Activated naive CD4-positive, alpha-beta T cell treated with anti-CD3 and anti-CD28 coated beads for 36 hours (primary cell): ENCODE measurements around the gene PLCL2. TPM values are rescaled to one million over a fixed set of nuclear protein-coding genes. Genes with fewer than 3 reads are reported as not detected.
A peak's percentile ranks its signal among the peaks of the same experiment; 100 is the strongest.

Experiments used
- CTCF ChIA-PET: fragments of 350-600 bp; sonication (Branson Sonifier 250); formaldehyde crosslinking; loops from one replicate; lab custom pipeline; 2021; ENCODE audit warnings: antibody characterized with exemption; lab: Charles Lee
- DNase-seq: peaks from one replicate; pipeline ENCODE4 v3.0.0-alpha.2; 2020
- H3K27ac Mint-ChIP-seq: one replicate; pipeline ENCODE4 v1.8.0; 2021; ENCODE audit warnings: mild to moderate bottlenecking, mixed read lengths
- H3K27me3 Mint-ChIP-seq: one replicate; pipeline ENCODE4 v1.8.0; 2021; ENCODE audit warnings: low read depth, mixed read lengths
- H3K36me3 Mint-ChIP-seq: one replicate; pipeline ENCODE4 v1.8.0; 2021; ENCODE audit warnings: low read depth, mixed read lengths
- H3K4me1 Mint-ChIP-seq: one replicate; pipeline ENCODE4 v1.8.0; 2021; ENCODE audit warnings: low read depth, mixed read lengths
- H3K4me3 Mint-ChIP-seq: one replicate; pipeline ENCODE4 v1.8.0; 2021; ENCODE audit warnings: mild to moderate bottlenecking, moderate library complexity, mixed read lengths
- H3K9me3 Mint-ChIP-seq: one replicate; pipeline ENCODE4 v1.8.0; 2021; ENCODE audit warnings: mixed read lengths
- intact Hi-C: fragments of 100-400 bp; cut with micrococcal nuclease; formaldehyde crosslinking; loops from one replicate; pipeline ENCODE4 v1.15.1; 2023
- total RNA-seq, 2 experiments: library from RNA; stranded (reverse); gene quantifications; one replicate each; pipeline ENCODE4 v1.2.3, GENCODE V29; 2021

Gene PLCL2
- total RNA-seq, 2 experiments from 2014 or later = 19.9 to 20.5 TPM

- no peak for DNase-seq
- Mint-ChIP-seq H3K4me3 (no peak overlapping the region), H3K27me3 (no peaks in the 10 kb centered on the region), H3K9me3 (no peaks in the 10 kb centered on the region), H3K36me3 (peaks cover 51% of the 10 kb centered on the region), H3K4me1 (peaks cover 38% of the 10 kb centered on the region), H3K27ac (no peak overlapping the region)
- CTCF ChIA-PET = interaction anchor here (0.6 kb wide), 1 partner anchor 439 kb away, joined by 4 read pairs; no protein-coding TSS in a partner anchor
- intact Hi-C loops = no loop called here
Measured at GRCh38 chr3:17078926-17079465, 194.2 kb downstream of the PLCL2 start.

- Mint-ChIP-seq H3K27ac (no peak overlapping the region), H3K36me3 (peaks cover 53% of the 10 kb centered on the region), H3K4me3 (no peak overlapping the region), H3K4me1 (peaks cover 28% of the 10 kb centered on the region), H3K27me3 (no peaks in the 10 kb centered on the region), H3K9me3 (no peaks in the 10 kb centered on the region)
- intact Hi-C loops = no loop called here
- CTCF ChIA-PET = interaction anchor here (0.6 kb wide), 1 partner anchor 15 kb away, joined by 3 read pairs; no protein-coding TSS in a partner anchor
- peak; percentile 8 for DNase-seq
Measured at GRCh38 chr3:17079933-17080332, 195.2 kb downstream of the PLCL2 start.

DNA sequence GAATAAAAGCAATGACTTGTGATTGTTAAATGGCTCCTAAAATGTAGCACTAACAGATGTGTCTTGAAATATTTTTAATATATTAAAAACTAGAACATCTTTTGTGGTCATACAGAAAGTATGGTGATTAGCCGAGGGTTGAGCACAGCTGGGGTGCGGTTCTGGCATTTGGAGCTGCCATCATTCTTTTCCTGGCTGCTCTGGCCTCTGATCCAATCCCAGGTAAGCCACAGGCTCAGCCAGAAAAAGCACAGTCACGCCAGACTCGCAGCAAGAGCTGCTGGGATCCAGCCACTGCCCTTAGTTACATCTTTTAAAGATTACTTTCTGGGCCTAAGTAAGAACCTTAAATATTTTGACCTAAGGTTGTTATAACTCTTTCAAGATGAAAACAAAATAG is 196.8 kb downstream of the PLCL2 start:
- Mint-ChIP-seq H3K27me3 (no peaks in the 10 kb centered on the region), H3K4me1 (peaks cover 30% of the 10 kb centered on the region), H3K36me3 (peaks cover 51% of the 10 kb centered on the region), H3K9me3 (no peaks in the 10 kb centered on the region), H3K27ac (no peak overlapping the region), H3K4me3 (no peak overlapping the region)
- DNase-seq = no peak
- CTCF ChIA-PET = no interaction called here
- intact Hi-C loops = no loop called here

- no peaks in the 10 kb centered on the region for H3K27me3 Mint-ChIP-seq
- peaks cover 39% of the 10 kb centered on the region for H3K36me3 Mint-ChIP-seq
- intact Hi-C loops = no loop called here
- DNase-seq = no peak
- H3K4me1 Mint-ChIP-seq = peaks cover 31% of the 10 kb centered on the region
- H3K4me3 Mint-ChIP-seq = no peak overlapping the region
- no peaks in the 10 kb centered on the region for H3K9me3 Mint-ChIP-seq
- CTCF ChIA-PET = no interaction called here
- H3K27ac Mint-ChIP-seq = no peak overlapping the region
Measured at GRCh38 chr3:17087509-17087908, 202.8 kb downstream of the PLCL2 start.

DNA sequence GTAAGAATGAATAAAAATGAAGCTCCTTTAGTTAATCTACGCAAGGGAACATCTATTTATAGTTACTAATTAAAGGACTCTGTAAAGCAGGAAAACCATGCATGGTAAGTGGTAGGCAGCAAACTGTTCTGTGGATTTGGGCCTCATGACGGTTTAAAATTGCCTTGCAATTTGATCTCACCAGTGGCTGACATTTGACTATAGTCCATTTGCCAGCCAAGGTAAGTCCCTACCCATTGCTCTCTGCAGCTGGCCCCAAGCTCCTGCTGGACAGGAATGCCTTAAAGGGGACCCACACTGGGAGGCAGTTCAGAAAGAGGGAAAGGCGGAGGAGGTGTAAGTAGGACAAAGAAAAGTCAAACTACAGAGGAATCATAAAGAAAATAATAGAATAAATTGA is 203.3 kb downstream of the PLCL2 start:
- H3K27me3 Mint-ChIP-seq = no peaks in the 10 kb centered on the region
- no peaks in the 10 kb centered on the region for H3K9me3 Mint-ChIP-seq
- CTCF ChIA-PET = interaction anchor here (0.6 kb wide), 1 partner anchor 12 kb away, joined by 3 read pairs; no protein-coding TSS in a partner anchor
- peaks cover 31% of the 10 kb centered on the region for H3K4me1 Mint-ChIP-seq
- H3K4me3 Mint-ChIP-seq = no peak overlapping the region
- H3K36me3 Mint-ChIP-seq = peaks cover 38% of the 10 kb centered on the region
- DNase-seq = no peak
- H3K27ac Mint-ChIP-seq = no peak overlapping the region
- intact Hi-C loops = no loop called here

DNA sequence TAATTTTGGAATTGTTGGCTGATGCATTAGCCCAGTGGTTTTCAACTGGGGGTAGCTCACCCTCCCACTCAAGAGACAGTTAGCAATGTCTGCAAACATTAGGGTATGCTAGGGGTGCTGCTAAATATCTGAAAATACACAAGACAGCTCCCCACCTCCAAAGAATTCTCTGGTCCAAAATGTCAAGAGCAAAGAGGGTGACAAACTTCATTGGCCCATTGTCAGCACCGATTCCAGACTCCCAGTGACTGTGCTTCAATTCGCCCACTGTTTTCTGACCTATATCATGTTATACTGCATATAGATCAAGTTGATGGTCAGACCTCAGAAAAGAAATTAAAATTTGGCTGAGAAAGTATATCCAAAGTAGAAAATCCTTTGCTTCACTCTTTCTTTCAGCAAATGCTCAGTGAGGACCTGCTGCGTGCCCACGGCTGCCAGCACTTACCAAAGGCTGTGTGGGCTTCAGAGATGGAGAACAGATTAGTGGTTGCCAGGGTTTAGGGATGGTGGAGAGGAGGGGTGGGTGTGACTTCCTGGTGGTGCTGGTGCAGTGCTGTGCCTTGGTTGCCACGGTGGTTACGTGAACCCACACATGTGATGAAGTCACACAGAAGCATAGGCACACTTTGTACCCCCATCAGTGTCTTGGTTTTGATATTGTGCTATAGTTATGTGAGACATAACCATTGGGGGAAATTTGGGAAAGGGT is 204.0 kb downstream of the PLCL2 start:
- peaks cover 31% of the 10 kb centered on the region for H3K4me1 Mint-ChIP-seq
- no peaks in the 10 kb centered on the region for H3K27me3 Mint-ChIP-seq
- H3K4me3 Mint-ChIP-seq = no peak overlapping the region
- no peaks in the 10 kb centered on the region for H3K9me3 Mint-ChIP-seq
- intact Hi-C loops = no loop called here
- no peak overlapping the region for H3K27ac Mint-ChIP-seq
- no peak for DNase-seq
- H3K36me3 Mint-ChIP-seq = peaks cover 32% of the 10 kb centered on the region
- CTCF ChIA-PET = interaction anchor here (0.6 kb wide), 1 partner anchor 13 kb away, joined by 3 read pairs; no protein-coding TSS in a partner anchor

DNA sequence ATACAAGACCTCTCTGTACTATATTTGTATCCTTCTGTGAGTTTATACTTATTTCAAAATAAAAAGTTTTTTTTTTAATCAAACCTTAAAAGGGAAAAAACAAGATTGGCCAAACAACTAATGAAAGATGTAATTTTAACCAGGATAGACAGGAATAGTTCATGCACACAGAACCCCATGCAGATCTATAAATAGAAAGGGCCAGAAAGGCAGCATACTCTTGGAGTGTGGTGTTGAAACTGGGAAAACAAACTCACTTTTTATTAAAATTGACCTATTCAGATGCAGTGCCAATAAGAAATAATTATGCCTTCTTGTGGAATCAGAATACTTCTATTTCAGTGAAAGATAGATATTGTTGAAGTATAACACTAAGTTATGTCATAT is 204.6 kb downstream of the PLCL2 start:
- intact Hi-C loops = no loop called here
- CTCF ChIA-PET = interaction anchor here (0.5 kb wide), 1 partner anchor 24 kb away, joined by 4 read pairs; no protein-coding TSS in a partner anchor
- H3K27me3 Mint-ChIP-seq = no peaks in the 10 kb centered on the region
- H3K27ac Mint-ChIP-seq = no peak overlapping the region
- H3K9me3 Mint-ChIP-seq = no peaks in the 10 kb centered on the region
- no peak for DNase-seq
- H3K36me3 Mint-ChIP-seq = peaks cover 29% of the 10 kb centered on the region
- H3K4me3 Mint-ChIP-seq = no peak overlapping the region
- peaks cover 31% of the 10 kb centered on the region for H3K4me1 Mint-ChIP-seq

- intact Hi-C loops = no loop called here
- Mint-ChIP-seq H3K27me3 (no peaks in the 10 kb centered on the region), H3K36me3 (peaks cover 26% of the 10 kb centered on the region), H3K9me3 (no peaks in the 10 kb centered on the region), H3K4me1 (peaks cover 31% of the 10 kb centered on the region), H3K4me3 (no peak overlapping the region), H3K27ac (no peak overlapping the region)
- DNase-seq = no peak
- CTCF ChIA-PET = interaction anchor here (0.7 kb wide), 1 partner anchor 218 kb away, joined by 3 read pairs; no protein-coding TSS in a partner anchor
Measured at GRCh38 chr3:17090280-17090983, 205.7 kb downstream of the PLCL2 start.

- intact Hi-C loops = no loop called here
- H3K36me3 Mint-ChIP-seq = peaks cover 16% of the 10 kb centered on the region
- CTCF ChIA-PET = no interaction called here
- H3K4me1 Mint-ChIP-seq = peaks cover 20% of the 10 kb centered on the region
- no peaks in the 10 kb centered on the region for H3K9me3 Mint-ChIP-seq
- no peak overlapping the region for H3K27ac Mint-ChIP-seq
- DNase-seq = no peak
- H3K4me3 Mint-ChIP-seq = no peak overlapping the region
- H3K27me3 Mint-ChIP-seq = no peaks in the 10 kb centered on the region
Measured at GRCh38 chr3:17091910-17092582, 207.3 kb downstream of the PLCL2 start.

- DNase-seq = no peak
- intact Hi-C loops = no loop called here
- Mint-ChIP-seq H3K4me1 (peaks cover 15% of the 10 kb centered on the region), H3K27me3 (no peaks in the 10 kb centered on the region), H3K27ac (no peak overlapping the region), H3K36me3 (peaks cover 12% of the 10 kb centered on the region), H3K9me3 (no peaks in the 10 kb centered on the region), H3K4me3 (no peak overlapping the region)
- CTCF ChIA-PET = no interaction called here
Measured at GRCh38 chr3:17092583-17092933, 207.8 kb downstream of the PLCL2 start.

- H3K4me1 Mint-ChIP-seq = peaks cover 2% of the 10 kb centered on the region
Measured at GRCh38 chr3:17094551-17094950, 209.8 kb downstream of the PLCL2 start.

GRCh38 chr3:17103579-17103978 is 218.8 kb downstream of the PLCL2 start:
- CTCF ChIA-PET = no interaction called here
- Mint-ChIP-seq H3K27me3 (no peaks in the 10 kb centered on the region), H3K4me3 (no peak overlapping the region), H3K4me1 (peaks cover 2% of the 10 kb centered on the region), H3K27ac (no peak overlapping the region), H3K36me3 (peaks cover 6% of the 10 kb centered on the region), H3K9me3 (peaks cover 30% of the 10 kb centered on the region)
- no peak for DNase-seq
- intact Hi-C loops = no loop called here

More at GRCh38 chr3:17094551-17094950, 209.8 kb downstream of the PLCL2 start:
- Mint-ChIP-seq H3K27ac (no peak overlapping the region), H3K27me3 (no peaks in the 10 kb centered on the region), H3K9me3 (no peaks in the 10 kb centered on the region), H3K36me3 (peaks cover 12% of the 10 kb centered on the region), H3K4me3 (no peak overlapping the region)
- no peak for DNase-seq
- intact Hi-C loops = no loop called here
- CTCF ChIA-PET = interaction anchor here (0.6 kb wide), 1 partner anchor 14 kb away, joined by 3 read pairs; no protein-coding TSS in a partner anchor
